Right forelimb (tissue), 1 donor: ENCODE results near the gene ADAMTS17.
A peak's percentile ranks its signal among the peaks of the same experiment; 100 is the strongest.

ENCODE experiments used
- DNase-seq: peaks from one replicate; pipeline ENCODE4 v3.0.0-alpha.2; 2018

ADAMTS17 gene

DNA sequence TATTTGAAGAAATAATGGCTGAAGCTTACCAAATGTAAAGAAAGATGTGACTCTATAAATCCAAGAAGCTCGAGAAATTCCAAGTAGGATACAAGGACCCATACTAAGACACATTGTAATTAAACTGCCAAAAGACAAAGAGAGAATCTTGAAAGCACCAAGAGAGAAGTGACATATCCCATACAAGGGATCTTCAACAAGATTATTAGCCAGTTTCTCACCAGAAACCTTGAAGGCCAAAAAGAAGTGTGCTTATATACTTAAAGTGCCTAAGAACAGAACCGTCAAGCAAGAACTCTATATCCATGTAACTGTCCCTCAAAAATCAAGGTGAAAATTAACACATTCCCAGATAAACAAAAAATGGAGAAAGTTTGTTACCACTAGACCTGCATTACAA, 220.5 kb downstream of the ADAMTS17 start:
- DNase-seq = no peak

DNA sequence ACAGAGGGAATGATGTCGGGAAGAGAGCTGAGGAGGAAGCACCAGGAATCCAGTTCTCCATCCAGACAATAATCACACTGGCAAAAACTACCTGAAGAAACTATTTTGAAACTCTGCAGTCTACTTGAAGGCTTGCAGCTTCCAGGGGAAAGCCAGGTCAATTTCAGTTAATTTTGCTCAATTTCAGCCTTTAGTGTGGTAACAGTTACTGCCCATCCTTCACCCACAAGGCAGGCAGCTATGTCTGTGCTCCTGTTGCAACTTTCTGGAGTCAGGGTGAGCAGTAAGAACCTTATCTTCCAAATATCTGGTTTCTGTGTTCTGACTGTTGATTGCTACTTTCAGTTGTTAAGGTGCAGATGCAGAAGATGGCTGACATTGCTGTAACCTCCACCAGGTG, 221.7 kb downstream of the ADAMTS17 start:
- DNase-seq = no peak

DNA sequence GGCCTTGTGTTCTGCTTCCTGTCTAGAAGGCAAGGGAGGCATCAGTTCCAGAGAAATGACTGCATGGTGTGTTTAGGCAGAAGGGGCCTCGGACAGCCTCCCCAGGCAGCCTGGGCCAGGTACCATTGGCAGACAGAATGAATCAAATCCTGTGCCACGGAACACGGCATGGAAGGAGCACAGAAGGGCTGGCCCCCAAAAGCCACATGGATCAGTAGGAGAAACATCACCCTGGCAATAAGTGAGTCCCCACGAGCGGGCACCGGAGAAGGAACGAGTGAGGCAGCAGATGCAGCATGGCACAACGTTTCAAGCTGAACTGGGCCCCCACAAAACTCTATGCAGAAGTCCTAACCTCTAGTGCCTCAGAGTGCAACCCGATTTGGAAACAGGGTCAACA, 223.2 kb downstream of the ADAMTS17 start:
- DNase-seq = no peak

DNA sequence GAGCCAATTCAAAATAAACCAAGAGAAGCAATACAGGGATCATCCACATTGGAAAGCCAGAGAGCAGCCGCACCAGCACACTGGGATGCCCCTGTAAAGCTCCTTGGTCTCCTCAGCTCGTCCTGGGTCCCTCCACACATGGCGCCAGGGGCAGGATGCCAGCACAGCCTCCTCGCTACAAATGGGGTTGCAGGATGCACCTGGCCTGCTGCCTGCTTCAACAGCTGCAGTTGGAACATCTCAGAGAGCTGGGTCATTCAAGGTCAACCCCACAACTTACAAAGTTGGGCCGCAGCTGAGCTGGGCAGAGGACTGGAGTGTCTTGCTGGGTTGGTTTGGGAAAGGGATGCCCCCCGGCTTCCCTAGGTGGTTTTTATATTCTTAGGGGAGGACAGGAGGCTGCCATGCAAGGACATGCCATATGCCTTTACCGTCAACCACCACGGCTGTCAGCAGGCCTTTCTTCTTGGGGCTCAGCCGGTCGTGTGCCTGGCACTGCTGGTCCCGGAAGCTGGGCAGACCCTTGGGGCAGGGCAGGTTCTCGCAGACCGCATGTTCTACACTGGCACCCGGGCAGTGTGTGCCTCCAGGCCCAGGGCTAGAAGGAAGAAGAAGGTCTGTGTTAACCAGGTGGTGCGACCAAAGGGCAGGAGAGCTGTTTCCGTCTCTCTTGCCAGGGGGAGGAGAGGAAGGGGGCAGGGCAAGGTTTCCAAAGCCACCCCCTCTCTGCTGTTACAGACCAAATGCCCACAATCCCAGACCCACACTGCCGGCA, 225.2 kb downstream of the ADAMTS17 start:
- DNase-seq = peak; percentile 70

DNA sequence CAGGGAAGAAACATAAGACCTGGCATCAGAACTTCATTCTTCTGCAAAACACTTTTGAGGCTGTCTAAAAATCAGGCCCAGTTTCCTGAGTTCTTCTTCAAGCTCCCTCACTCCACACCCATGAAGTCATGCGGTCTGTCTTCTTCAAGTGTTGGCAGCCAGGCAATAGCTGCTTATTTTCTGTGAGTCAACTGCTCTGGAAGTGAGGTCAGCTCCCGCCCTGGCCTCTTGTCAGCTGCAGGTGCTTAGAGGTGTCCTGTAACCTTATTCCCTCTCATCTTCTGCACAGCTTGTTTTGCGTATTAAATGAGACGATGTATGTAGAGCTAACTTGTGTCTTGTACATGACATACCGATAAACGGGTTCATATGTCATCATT, 226.1 kb downstream of the ADAMTS17 start:
- DNase-seq = no peak

DNA sequence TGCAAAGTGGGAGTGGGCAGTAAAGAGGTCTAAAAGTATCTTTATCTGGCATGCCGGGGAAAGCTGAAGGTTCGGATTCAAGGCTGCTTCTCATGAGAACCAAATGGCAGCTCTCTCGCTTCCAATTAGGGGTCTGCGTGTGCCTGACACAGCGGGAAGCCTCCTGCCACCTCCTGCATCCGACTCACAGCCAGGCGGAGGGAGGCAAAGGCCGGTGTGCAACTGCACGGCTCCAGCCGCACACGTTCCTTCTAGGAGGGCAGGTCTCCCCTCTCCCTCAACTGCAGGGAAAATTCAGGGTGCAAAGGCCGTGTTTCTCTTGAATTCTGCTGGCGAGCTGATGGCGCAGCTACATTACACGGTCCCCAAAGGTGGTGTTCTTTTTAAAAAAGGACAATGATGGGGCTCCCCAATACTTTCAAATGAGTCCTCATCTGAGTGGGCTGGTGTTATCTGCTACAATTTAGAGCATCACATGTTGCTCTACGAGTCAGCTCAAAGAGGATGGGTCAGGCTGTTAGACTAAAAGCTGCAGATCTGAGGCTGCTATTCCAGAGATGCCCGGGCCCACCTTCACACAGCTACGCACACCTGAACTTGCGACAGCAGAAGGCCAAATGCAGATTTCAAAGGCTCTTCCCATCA, 226.6 kb downstream of the ADAMTS17 start:
- DNase-seq = no peak

DNA sequence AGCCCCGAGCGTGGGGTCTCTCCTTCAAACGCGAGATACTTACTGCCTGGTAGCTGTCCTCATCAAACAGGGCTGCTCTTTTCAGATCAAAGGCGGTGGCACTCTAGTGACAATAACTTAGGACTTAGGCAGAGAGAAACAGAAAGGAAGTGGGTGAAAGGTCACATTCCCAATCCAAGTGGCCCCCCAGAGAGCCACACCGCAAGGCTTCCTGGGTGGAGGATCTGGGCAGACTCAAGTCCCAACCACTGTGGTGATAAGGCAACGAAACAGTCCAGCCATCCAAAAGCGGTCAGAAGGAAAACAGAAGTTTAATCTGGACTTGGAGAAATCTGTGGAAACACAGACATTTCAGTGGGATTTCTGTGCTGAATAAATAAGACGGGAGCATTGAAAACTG, 227.2 kb downstream of the ADAMTS17 start:
- no peak for DNase-seq

DNA sequence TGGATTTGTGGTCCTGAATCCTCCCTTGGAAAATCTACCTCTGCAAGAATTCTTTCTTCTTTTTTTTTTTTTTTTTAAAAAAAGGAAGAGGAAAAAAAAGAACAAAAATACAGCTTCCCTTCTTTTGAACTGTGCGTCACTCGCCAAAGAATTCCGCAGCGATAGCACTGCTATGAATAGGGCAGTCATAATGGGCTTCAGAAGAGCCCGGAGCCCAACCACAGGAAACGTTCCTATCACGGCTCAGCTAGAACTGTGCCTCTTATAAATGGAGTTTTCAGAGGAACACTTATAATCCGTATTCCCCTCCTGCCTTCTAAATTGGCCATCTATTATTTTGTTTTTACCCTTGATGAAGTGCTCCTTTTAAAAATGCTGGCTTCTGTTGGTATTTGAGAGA, 227.7 kb downstream of the ADAMTS17 start:
- no peak for DNase-seq

DNA sequence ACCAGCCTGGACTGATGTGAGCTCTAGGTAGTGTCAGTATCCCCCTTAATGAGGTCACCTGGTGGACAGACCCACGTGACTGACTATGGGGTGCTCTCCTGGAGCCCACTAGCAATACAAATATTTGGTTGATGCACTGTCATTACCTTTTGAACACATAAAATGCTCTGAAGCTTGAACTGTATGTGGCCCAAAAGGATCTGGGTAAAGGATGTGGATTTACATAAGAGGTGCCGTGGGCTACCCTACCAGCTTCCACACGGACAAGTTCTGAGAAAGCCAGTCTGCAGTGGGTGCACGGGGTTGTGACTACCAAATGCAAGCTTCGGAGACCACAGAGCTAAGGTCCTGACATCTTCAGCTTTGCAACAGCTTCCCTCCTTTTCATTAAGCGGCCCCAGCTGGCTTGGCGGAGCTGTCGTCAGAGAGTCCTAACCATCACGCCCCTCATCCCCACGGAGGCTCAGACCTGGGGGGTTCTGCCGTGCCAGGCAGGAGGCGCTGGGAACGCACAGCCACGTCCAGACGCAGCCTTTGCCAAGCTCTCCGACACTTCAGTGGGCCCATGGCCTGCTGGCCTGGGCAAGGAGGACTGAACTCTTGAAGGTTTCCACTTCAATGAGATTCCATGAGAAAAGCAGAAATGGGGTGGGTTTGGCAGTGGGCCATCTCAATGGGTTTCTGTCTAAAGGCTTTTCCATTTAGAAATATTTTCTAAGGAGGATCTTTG, 228.3 kb downstream of the ADAMTS17 start:
- DNase-seq = peak; percentile 76

DNA sequence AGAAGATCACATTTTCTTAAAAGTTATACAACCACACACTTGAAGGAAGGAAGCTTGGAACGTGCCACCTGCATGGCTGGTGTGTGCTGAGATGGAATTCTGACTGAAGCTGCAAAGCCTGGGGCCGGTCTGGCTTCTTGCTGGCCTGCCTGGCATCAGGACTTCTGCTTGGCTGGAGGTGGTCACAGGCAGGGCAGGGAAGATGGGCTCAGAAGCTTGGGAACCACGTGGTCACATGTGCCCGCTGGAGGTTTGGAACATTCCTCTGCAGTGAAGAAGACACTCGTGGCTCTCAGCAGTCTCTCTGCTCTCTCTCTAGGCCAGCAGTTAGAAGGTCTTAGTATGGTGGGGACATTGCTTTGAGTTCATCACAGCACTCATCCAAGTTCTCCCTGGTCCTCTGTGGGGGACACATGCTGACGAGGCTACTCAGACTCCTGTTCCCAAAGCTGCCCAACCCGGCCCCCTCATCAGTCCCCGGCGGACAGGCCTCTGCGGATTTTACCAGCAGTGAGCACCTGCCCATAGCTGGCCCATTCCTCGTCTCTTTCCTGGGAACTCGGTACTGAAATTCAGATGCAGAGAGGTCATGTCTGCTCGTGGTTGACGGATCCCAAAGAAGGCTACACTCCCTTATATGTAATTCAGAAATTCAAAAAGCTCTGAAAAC, 229.0 kb downstream of the ADAMTS17 start:
- no peak for DNase-seq

DNA sequence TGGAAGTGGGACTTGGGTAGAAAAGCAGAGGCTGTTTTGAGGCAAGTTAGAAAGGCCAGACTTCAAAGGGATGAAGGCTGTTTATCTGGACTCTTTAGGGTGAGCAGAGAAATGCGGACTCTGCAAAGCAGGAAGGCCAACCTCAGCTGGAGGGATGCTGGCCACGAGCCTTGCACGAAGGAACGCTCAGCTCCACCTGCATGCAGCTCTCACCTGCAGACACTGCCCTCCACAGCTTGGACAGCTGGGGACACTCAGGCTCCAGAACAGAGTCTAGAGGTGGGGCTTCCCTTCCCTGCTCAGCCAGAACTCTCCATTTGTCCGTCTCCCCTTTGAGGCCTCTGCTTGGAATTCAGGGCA, 229.7 kb downstream of the ADAMTS17 start:
- DNase-seq = no peak

DNA sequence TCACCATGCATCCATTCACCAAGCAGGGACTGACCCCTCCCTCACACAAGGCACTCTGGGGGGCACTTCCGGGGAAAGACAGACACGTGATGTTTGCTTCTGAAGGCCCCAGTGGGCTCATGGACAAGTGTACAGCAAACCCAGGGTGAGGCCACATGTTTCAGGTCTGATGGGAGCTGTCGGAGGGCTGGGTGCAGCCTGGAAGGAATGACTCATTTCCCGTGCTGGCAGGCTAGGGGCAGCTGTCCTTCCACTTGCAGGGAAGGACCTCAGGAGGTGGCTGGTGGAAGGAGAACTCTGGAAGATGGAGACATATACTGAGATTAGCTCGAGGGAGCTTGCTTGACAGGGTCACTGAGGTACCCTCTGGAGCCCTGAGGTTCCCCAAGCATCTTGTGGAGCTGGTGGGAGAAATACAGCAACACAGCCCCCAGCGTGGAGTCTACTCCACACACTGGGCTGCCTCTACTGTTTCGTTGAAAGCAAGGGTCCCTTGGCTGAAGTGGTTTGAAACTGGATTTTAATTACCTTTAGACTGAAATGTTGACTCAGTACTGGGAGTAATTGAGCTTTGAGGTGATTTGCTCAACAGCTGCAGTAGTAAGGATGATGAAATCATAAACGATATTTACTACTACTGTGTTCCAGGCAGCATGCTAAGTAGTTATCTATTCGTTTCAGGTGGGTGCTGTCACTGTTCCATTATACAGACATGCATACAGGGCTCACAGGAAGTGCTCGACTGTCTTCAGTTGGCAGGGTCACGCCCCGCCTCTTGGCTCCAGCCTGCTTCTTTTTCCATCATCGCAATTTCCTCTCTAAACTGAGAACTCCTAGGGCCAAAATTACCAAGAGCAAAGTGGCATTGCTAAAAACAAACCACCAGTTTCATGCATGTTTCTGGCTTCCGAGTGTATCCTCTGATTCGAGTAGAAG, 230.4 kb downstream of the ADAMTS17 start:
- peak; percentile 60 for DNase-seq

DNA sequence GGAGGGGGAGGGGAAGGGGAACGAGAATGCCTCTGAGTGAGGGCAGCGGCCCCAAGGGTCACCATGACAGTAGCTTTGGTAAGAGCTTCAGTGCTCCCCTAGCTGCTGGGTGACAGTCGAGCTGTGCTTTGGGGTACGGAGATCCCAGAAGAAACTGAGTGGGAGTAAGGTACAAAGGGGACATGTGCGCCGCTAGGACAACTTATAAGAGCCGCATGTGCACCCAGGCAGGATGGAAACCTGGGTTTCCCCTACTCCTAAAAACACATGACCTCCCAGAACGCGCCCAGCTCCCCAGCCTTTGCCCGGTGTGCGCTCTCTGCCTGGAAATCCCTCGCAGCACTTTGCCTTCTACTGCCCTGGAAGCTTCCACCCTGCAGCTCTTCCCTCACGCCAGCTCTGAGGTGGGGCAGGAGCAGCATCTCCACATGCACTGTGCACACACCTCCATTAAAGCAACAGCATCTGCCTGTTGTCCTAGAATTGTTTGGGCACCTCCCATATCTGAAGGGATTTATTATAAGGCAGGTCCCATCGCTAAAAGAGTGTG, 232.2 kb downstream of the ADAMTS17 start:
- DNase-seq = no peak

DNA sequence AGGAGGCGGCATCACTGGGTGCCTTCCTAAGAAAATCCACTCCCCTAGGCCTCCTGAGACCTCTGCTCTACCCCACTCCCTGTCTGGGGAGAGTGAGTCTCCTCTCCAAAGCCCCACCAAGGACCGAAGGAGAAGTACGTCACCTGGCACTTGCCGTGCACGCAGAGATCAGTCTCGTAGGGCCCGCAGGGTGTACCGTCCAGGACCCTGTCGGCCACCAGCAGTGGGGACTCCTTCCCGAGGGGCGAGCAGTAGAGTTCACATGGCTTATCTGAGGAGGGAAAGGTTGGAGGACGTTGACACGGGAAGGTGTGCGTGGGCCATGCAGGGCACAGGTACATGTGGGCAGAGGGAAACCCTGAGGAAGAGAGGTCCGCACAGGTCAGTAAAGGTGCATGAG, 232.9 kb downstream of the ADAMTS17 start:
- no peak for DNase-seq

DNA sequence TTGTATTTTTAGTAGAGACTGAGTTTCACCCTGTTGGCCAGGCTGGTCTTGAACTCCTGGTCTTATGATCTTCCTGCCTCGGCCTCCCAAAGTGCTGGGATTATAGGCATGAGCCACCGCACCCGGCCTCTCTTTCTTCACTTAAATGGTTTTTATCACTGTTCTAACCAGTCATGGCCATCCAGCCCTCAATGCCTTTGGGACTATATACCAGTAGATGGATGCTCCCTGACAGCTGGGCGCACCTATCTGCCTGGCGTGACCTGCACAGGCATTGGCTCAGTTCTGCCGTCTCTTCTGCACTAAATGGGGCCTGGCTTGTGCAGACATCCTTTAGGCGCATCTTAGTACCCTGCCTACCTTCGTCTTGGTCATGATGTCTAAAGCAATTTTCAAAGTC, 233.4 kb downstream of the ADAMTS17 start:
- no peak for DNase-seq

DNA sequence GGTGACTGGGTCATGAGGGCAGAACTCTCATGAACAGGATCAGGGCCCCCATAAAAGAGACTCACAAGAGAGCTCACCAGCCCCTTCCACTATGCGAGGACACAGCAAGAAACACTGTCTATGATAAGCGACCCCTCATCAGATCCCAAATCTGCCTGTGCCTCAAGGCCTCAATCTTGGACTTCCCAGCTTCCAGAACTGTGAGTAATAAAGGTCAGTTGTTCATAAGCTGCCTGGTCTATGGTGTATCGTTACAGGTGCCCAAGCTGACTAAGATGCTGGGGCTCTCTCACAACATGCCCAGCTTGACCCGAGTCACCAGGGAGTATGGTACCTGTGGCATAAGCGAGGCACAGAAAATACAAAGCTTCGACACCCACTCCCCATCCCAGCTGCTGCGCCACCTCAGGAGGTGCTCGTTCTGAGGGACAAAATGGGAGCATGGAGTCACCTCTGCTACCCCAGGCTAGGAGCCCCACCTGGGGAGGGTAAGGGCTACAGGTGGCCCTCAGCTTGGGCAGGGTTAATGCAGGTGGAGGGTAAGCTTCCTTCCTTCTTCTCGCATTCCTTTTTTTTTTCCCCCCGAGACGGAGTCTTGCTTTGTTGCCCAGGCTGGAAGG, 234.1 kb downstream of the ADAMTS17 start:
- no peak for DNase-seq

DNA sequence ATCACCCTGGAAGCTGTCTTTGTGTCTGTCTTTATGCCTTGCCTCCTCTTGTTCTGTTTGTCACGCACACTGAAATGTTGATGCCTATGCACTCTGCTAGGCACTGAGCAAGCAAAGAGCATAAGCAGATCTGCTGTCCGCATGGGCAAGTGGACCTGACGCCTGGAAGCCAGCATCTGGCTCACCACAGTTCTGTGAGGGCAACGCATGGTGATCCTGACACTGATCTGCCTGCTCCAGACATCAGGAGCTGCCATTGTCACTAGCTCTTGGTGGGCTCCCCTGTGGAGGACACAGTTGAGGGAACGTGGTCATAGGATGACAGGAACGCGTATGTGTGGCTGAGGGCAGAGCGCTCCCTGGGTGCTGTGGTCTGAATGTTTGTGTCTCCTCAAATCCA, 234.6 kb downstream of the ADAMTS17 start:
- DNase-seq = no peak

DNA sequence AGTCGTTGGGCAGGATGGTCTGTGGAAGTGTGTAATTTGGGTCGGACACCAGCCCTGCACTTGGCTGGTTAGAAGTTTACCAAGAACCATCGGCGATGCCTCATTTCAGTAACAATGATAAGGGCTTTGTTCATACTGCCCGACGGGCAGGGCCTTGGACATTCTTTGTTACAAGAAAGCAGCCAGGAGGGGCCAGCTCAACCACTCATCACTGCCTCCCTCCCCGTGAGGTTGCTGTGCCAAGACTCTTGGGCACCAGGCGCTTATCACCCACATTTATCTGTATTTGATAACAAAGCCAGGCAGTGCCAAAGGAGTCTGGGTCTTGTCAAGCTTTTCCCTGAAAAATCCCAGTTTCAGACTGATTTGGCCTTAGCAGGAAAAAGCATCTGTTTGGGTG, 235.0 kb downstream of the ADAMTS17 start:
- no peak for DNase-seq

DNA sequence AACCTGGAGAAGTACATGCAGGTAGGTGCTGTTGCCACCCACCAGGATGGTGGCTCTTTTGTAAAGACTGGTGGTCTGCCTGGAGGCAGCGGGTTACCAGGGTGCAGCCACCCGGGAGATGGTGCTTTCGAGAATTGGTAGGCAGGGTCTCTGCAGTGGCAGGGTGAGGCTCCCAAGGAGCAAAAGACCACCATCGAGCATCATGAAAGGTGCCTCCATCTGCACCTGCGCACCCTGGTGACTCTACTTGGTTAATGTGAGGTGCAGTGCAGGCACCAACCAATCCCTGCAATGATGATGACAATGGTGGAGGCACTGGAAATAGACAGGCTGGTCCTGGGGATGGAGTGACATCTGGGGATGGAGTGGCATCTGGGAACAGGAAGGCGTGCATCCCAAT, 236.7 kb downstream of the ADAMTS17 start:
- DNase-seq = no peak

DNA sequence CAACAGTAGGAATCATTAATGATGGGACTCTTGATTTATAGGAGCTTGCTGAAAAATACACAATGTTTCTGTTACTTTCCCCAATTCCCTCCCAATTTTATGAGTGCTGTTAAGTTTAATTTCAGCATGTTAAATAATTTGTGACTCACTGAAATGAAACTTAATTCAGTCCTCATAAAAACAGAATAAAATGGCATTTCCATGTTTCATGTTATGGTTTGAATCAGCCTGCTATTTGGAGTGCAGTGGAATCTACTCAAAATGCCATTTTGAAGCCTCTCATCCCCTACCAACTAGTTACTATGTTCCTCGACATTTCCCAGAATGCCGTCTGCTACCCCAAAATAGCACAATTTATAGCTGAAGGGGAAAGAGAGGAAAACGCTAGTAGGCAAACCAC, 237.5 kb downstream of the ADAMTS17 start:
- DNase-seq = no peak

DNA sequence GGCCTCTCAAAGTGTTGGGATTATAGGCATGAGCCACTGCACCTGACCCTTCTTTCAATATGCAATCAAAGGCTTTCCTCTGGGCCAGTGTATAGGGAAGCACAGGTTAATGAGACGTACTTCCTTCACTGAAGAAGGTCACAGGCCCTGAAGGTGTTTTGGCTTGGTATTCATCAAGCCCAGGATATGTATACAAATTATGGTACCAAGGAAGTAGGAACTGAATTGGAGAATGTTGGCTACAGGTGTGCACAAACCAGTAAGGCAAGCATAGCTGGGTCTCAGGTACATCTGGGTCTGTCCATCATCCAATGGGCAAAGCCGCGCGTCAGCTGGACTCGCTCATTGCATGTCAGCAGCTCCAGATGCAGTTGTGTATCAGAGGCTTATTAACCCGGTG, 237.9 kb downstream of the ADAMTS17 start:
- no peak for DNase-seq
